Loucy (cell line): ENCODE data around the gene NSUN2.

Source experiments
- H2AFZ ChIP-seq: fragments of 200-600 bp; sonication (generic); 2 replicates; pipeline ENCODE4 v1.6.0; 2016; ENCODE audit warnings: antibody characterized with exemption, mild to moderate bottlenecking, low read length, moderate library complexity
- H3F3A ChIP-seq: fragments of 200-600 bp; 2 replicates; pipeline ENCODE4 v1.6.0; 2016; ENCODE audit warnings: antibody characterized with exemption, low read depth, mild to moderate bottlenecking
- H3K27me3 ChIP-seq: fragments of 200-600 bp; sonication (generic); 2 replicates; pipeline ENCODE4 v1.6.1; 2014; ENCODE audit warnings: low read length, mild to moderate bottlenecking; ENCODE audit not compliant: insufficient read depth, poor library complexity, severe bottlenecking
- H3K36me3 ChIP-seq: fragments of 200-600 bp; sonication (generic); 2 replicates; pipeline ENCODE4 v1.6.1; 2016; ENCODE audit warnings: low read length; ENCODE audit not compliant: insufficient read depth
- H3K4me1 ChIP-seq: fragments of 200-600 bp; sonication (generic); 2 replicates; pipeline ENCODE4 v1.5.1; 2014; ENCODE audit warnings: low read length, mild to moderate bottlenecking; ENCODE audit not compliant: insufficient read depth, poor library complexity, severe bottlenecking
- H3K4me2 ChIP-seq: fragments of 200-600 bp; sonication (generic); 2 replicates; pipeline ENCODE4 v1.6.0; 2014; ENCODE audit warnings: antibody characterized with exemption, low read length, low read depth, mild to moderate bottlenecking; ENCODE audit not compliant: poor library complexity, severe bottlenecking
- H3K4me3 ChIP-seq: fragments of 200-600 bp; sonication (generic); 2 replicates; pipeline ENCODE4 v1.5.1; 2014; ENCODE audit warnings: low read length, mild to moderate bottlenecking, mixed read lengths; ENCODE audit not compliant: poor library complexity, severe bottlenecking
- H3K79me2 ChIP-seq: fragments of 200-600 bp; sonication (generic); 2 replicates; pipeline ENCODE4 v1.6.1; 2014; ENCODE audit warnings: low read length; ENCODE audit not compliant: insufficient read depth
- H3K9ac ChIP-seq: fragments of 200-600 bp; sonication (generic); 2 replicates; pipeline ENCODE4 v1.6.0; 2014; ENCODE audit warnings: mild to moderate bottlenecking, low read depth, low read length, moderate library complexity; ENCODE audit not compliant: poor library complexity, severe bottlenecking
- H3K9me2 ChIP-seq: fragments of 200-600 bp; sonication (generic); replicated peaks from 2 replicates; pipeline ENCODE4 v1.6.1; 2016; ENCODE audit warnings: low read depth, low read length, mixed read lengths
- H3K9me3 ChIP-seq: fragments of 200-600 bp; sonication (generic); 2 replicates; pipeline ENCODE4 v1.6.1; 2014; ENCODE audit warnings: mild to moderate bottlenecking, antibody characterized with exemption, low read length, low read depth; ENCODE audit not compliant: insufficient read depth
- H4K20me1 ChIP-seq: fragments of 200-600 bp; sonication (generic); 2 replicates; pipeline ENCODE4 v1.6.0; 2014; ENCODE audit warnings: antibody characterized with exemption, low read length, mild to moderate bottlenecking; ENCODE audit not compliant: insufficient read depth, poor library complexity, severe bottlenecking
- CTCF ChIP-seq: fragments of 200-600 bp; sonication (generic); conservative IDR thresholded peaks from 2 replicates; pipeline ENCODE4 v1.5.1; 2014; ENCODE audit warnings: mild to moderate bottlenecking, antibody characterized with exemption, low read length
- EZH2phosphoT487 ChIP-seq: fragments of 200-600 bp; IDR thresholded peaks from 2 replicates; pipeline ENCODE4 v1.6.1; 2018; ENCODE audit warnings: antibody characterized with exemption, mild to moderate bottlenecking, moderate library complexity, borderline replicate concordance

NSUN2 gene

DNA sequence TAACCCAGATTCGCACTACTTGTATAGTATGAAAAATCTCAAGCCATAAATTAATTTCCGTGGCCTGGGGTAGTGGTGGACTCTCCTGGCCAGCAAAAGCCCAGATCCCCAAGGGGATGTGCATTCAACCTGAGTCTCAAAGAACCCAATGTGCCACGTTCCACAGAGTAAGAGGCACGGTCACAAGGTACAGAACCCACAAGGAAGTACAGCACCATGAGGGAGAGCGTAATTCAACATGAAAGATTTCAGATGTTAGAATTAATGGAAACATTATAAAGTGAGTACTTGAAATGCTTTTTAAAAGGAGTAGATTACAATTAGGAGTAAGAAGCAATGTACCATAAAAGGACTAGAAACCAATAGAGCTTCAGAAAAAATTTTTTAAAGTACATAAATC is 23.8 kb upstream of the NSUN2 start:
- no peak overlapping the region for H2AFZ ChIP-seq
- H3K9me2 ChIP-seq, result no peaks in the 10 kb centered on the region
- 0 out of 2 replicates have a peak, but pooled peaks cover 7% of the 10 kb centered on the region for H3K9me3 ChIP-seq
- H3K9ac ChIP-seq, result no peak overlapping the region
- TF ChIP-seq EZH2phosphoT487, result no peak
- no peak for TF ChIP-seq CTCF
- no peaks in the 10 kb centered on the region for H3K4me1 ChIP-seq
- no peaks in the 10 kb centered on the region for H3K79me2 ChIP-seq
- H3K36me3 ChIP-seq, result peaks cover 29% of the 10 kb centered on the region; the same call in 1 of the 2 replicates
- no peak overlapping the region for H3K4me2 ChIP-seq
- H3K4me3 ChIP-seq, result no peak overlapping the region
- no peaks in the 10 kb centered on the region for H3K27me3 ChIP-seq
- H3F3A ChIP-seq, result no peaks in the 10 kb centered on the region
- H4K20me1 ChIP-seq, result no peaks in the 10 kb centered on the region

GRCh38 chr5:6655432-6655831 is 22.6 kb upstream of the NSUN2 start:
- Histone ChIP-seq H3K36me3 (peaks cover 29% of the 10 kb centered on the region; the same call in 1 of the 2 replicates), H3K4me2 (no peak overlapping the region), H3K79me2 (no peaks in the 10 kb centered on the region), H3K27me3 (no peaks in the 10 kb centered on the region), H3K9ac (no peak overlapping the region), H3K9me3 (0 out of 2 replicates have a peak, but pooled peaks cover 7% of the 10 kb centered on the region), H4K20me1 (no peaks in the 10 kb centered on the region), H3K4me1 (no peaks in the 10 kb centered on the region), H3K9me2 (no peaks in the 10 kb centered on the region), H3F3A (no peaks in the 10 kb centered on the region), H3K4me3 (no peak overlapping the region), H2AFZ (no peak overlapping the region)
- TF ChIP-seq EZH2phosphoT487, result no peak
- TF ChIP-seq CTCF, result no peak

DNA sequence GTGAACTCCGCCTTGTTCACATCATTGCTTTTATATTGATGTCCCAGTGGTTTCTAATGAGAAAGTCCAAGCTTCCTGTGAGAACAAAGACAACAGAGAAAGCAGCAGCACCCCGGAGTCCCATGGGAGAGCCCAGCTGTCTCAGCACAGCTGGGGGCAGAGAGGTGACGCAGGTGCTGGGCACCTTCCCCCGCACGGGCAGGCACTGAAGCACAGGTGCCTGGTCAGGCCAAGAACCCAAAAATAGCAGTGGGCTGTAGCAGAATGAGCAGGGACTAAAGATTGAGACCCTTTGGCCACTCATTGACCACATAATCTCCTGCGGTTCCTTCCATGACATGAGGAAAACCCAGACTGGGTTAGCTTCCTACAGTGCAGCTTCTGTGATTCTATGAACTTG is 19.2 kb upstream of the NSUN2 start:
- Histone ChIP-seq H3K79me2 (no peaks in the 10 kb centered on the region), H3K9ac (no peak overlapping the region), H3K36me3 (peaks cover 21% of the 10 kb centered on the region; the same call in 1 of the 2 replicates), H3K27me3 (no peaks in the 10 kb centered on the region), H3K9me3 (0 out of 2 replicates have a peak, but pooled peaks cover 7% of the 10 kb centered on the region), H2AFZ (no peak overlapping the region), H3K9me2 (no peaks in the 10 kb centered on the region), H3K4me2 (no peak overlapping the region), H4K20me1 (no peaks in the 10 kb centered on the region), H3K4me3 (no peak overlapping the region), H3F3A (no peaks in the 10 kb centered on the region), H3K4me1 (no peaks in the 10 kb centered on the region)
- no peak for TF ChIP-seq CTCF
- no peak for TF ChIP-seq EZH2phosphoT487
